Liver (tissue), 9 donors: ENCODE measurements around the gene BAZ2B. TPM values are rescaled to one million over a fixed set of nuclear protein-coding genes. Genes with fewer than 3 reads are reported as not detected.

ENCODE experiments used
- DNase-seq: peaks from one replicate; pipeline ENCODE4 v3.0.0-alpha.2; 2017; ENCODE audit warnings: low spot score
- H3K27ac ChIP-seq, 2 donors: one replicate each; pipeline ENCODE4 v1.7.0; 2013; ENCODE audit warnings: inconsistent platforms in 2 of 2, low read length in 2 of 2, control low read depth in 1 of 2, low read depth in 1 of 2, mild to moderate bottlenecking in 1 of 2
- H3K27me3 ChIP-seq, 4 donors: one replicate each; pipeline versions ENCODE4 v1.6.1 to v1.7.0; 2013; ENCODE audit warnings: low read length in 3 of 4, inconsistent platforms in 1 of 4, mild to moderate bottlenecking in 1 of 4, moderate library complexity in 1 of 4; ENCODE audit not compliant: control insufficient read depth in 4 of 4, insufficient read depth in 4 of 4
- H3K36me3 ChIP-seq, 4 donors: one replicate each; pipeline versions ENCODE4 v1.6.1 to v1.7.0; 2013; ENCODE audit warnings: low read length in 3 of 4, mild to moderate bottlenecking in 3 of 4, low read depth in 1 of 4, moderate library complexity in 1 of 4; ENCODE audit not compliant: control insufficient read depth in 4 of 4, insufficient read depth in 3 of 4
- H3K4me1 ChIP-seq, 4 donors: one replicate each; pipeline versions ENCODE4 v1.6.1 to v1.7.0; 2013; ENCODE audit warnings: low read length in 3 of 4, mild to moderate bottlenecking in 3 of 4, moderate library complexity in 1 of 4; ENCODE audit not compliant: control insufficient read depth in 4 of 4, insufficient read depth in 4 of 4
- H3K4me3 ChIP-seq, 3 donors: one replicate each; pipeline versions ENCODE4 v1.6.1 to v1.7.0; 2013; ENCODE audit warnings: low read length in 3 of 3, control low read depth in 1 of 3, low read depth in 1 of 3, mild to moderate bottlenecking in 1 of 3
- H3K9ac ChIP-seq, 2 donors: one replicate each; pipeline ENCODE4 v1.7.0; 2013; ENCODE audit warnings: low read length in 2 of 2, mild to moderate bottlenecking in 2 of 2, moderate library complexity in 2 of 2, control low read depth in 1 of 2, low read depth in 1 of 2
- H3K9me3 ChIP-seq, 4 donors: one replicate each; pipeline versions ENCODE4 v1.6.1 to v1.7.0; 2013; ENCODE audit warnings: low read length in 3 of 4; ENCODE audit not compliant: control insufficient read depth in 4 of 4
- EGR1 ChIP-seq, 2 donors: IDR thresholded peaks; 2 replicates each; pipeline ENCODE4 v1.6.1; 2016 to 2018; ENCODE audit warnings: antibody characterized with exemption in 2 of 2, low read depth in 2 of 2
- FOXA1 ChIP-seq: IDR thresholded peaks from 2 replicates; pipeline ENCODE4 v1.6.1; 2016; ENCODE audit warnings: antibody characterized with exemption
- FOXA2 ChIP-seq: IDR thresholded peaks from 2 replicates; pipeline ENCODE4 v1.6.1; 2016; ENCODE audit warnings: antibody characterized with exemption
- GABPA ChIP-seq, 2 donors: IDR thresholded peaks in 1 of 2; conservative IDR thresholded peaks in 1 of 2; 2 replicates each; pipeline ENCODE4 v1.6.1; 2016; ENCODE audit warnings: antibody characterized with exemption in 2 of 2, mild to moderate bottlenecking in 1 of 2, moderate library complexity in 1 of 2
- HNF4A ChIP-seq, 2 donors: conservative IDR thresholded peaks; 2 replicates each; pipeline ENCODE4 v1.6.1; 2016; ENCODE audit warnings: antibody characterized with exemption in 2 of 2, mild to moderate bottlenecking in 2 of 2
- HNF4G ChIP-seq: IDR thresholded peaks from 2 replicates; pipeline ENCODE4 v1.6.1; 2016; ENCODE audit warnings: antibody characterized with exemption
- JUND ChIP-seq, 2 donors: IDR thresholded peaks; 2 replicates each; pipeline ENCODE4 v1.6.1; 2016; ENCODE audit warnings: antibody characterized with exemption in 2 of 2
- NR2F2 ChIP-seq: IDR thresholded peaks from 2 replicates; pipeline ENCODE4 v1.6.1; 2016; ENCODE audit warnings: antibody characterized with exemption
- RAD21 ChIP-seq, 2 donors: IDR thresholded peaks; 2 replicates each; pipeline ENCODE4 v1.6.1; 2016; ENCODE audit warnings: antibody characterized with exemption in 2 of 2, mild to moderate bottlenecking in 2 of 2
- RXRA ChIP-seq, 2 donors: IDR thresholded peaks; 2 replicates each; pipeline ENCODE4 v1.6.1; 2017 to 2018; ENCODE audit warnings: antibody characterized with exemption in 2 of 2, mild to moderate bottlenecking in 1 of 2
- SP1 ChIP-seq: IDR thresholded peaks from 2 replicates; pipeline ENCODE4 v1.6.1; 2018; ENCODE audit warnings: antibody characterized with exemption, mild to moderate bottlenecking
- TAF1 ChIP-seq: conservative IDR thresholded peaks from 2 replicates; pipeline ENCODE4 v1.6.1; 2016; ENCODE audit warnings: antibody characterized with exemption, mild to moderate bottlenecking
- WGBS: extraction: QIAGEN DNeasy Blood & Tissue Kit; methylation state at CpG from one replicate; pipeline ENCODE4 v1.1.7; 2013; 5-methylcytosine and 5-hydroxymethylcytosine counted together
- polyA plus RNA-seq, 2 donors: library from polyadenylated mRNA; stranded (reverse) in 1 of 2; unstranded in 1 of 2; fragments of 200-250 nt in 1 of 2; fragments of >200 nt in 1 of 2; fragmentation: Nextera tagmentation in 1 of 2; extraction: Ambion mirVana in 1 of 2; gene quantifications; one replicate each; pipeline versions ENCODE4 v1.2.1 to v1.2.3, GENCODE V29; 2013 to 2015
- total RNA-seq, 2 donors: library from RNA; depleted of rRNA; stranded (reverse); fragments of >200 nt; gene quantifications; one replicate each; pipeline ENCODE4 v1.2.3, GENCODE V29; 2014
- TF ChIP-seq, protein P1 (sequence below): IDR thresholded peaks from 2 replicates; pipeline ENCODE4 v1.6.1; 2016; ENCODE audit warnings: antibody characterized with exemption
- TF ChIP-seq, protein P2 (sequence below): fragments of 150-350 bp; IDR thresholded peaks from 2 replicates; pipeline ENCODE4 v1.5.1; 2017; ENCODE audit warnings: improper control_type of control experiment, low read depth, low read length; ENCODE audit not compliant: missing input control
- TF ChIP-seq, protein P3 (sequence below): IDR thresholded peaks from 2 replicates; pipeline ENCODE4 v1.6.1; 2016; ENCODE audit warnings: antibody characterized with exemption, mild to moderate bottlenecking
- TF ChIP-seq, protein P4 (sequence below): IDR thresholded peaks from 2 replicates; pipeline ENCODE4 v1.6.1; 2016; ENCODE audit warnings: antibody characterized with exemption
- TF ChIP-seq, protein P5 (sequence below): IDR thresholded peaks from 2 replicates; pipeline ENCODE4 v1.6.1; 2016; ENCODE audit warnings: antibody characterized with exemption
- donor health status: healthy.
- donor health status: healthy.
- donor health status: healthy.
- donor health status: healthy.
- donor health status: healthy.

The BAZ2B gene
- total and polyA plus RNA-seq, 4 donors: 6.7 to 61.0 (median 24.9) TPM

DNA sequence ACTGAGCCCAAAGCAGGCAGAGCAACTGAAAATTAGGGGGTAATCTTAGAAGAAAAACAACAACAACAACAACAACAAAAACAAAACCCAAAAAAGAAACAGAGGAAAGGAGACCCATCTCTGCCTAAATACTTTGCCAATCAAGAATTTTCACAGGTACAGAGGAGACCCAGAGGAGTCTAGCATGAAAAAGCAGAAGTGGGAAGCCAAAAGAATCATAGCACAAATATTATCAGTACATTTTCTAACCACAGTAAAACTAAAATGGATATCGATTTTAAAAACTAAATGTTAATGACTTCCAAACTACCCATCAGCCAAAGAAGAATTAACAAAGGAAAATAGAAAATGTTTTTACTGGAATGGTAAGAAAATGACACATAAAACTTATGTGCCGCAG lies 148.1 kb downstream of the BAZ2B start (continued):
- TF ChIP-seq, protein P1, sequence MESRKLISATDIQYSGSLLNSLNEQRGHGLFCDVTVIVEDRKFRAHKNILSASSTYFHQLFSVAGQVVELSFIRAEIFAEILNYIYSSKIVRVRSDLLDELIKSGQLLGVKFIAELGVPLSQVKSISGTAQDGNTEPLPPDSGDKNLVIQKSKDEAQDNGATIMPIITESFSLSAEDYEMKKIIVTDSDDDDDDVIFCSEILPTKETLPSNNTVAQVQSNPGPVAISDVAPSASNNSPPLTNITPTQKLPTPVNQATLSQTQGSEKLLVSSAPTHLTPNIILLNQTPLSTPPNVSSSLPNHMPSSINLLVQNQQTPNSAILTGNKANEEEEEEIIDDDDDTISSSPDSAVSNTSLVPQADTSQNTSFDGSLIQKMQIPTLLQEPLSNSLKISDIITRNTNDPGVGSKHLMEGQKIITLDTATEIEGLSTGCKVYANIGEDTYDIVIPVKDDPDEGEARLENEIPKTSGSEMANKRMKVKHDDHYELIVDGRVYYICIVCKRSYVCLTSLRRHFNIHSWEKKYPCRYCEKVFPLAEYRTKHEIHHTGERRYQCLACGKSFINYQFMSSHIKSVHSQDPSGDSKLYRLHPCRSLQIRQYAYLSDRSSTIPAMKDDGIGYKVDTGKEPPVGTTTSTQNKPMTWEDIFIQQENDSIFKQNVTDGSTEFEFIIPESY: no peak

DNA sequence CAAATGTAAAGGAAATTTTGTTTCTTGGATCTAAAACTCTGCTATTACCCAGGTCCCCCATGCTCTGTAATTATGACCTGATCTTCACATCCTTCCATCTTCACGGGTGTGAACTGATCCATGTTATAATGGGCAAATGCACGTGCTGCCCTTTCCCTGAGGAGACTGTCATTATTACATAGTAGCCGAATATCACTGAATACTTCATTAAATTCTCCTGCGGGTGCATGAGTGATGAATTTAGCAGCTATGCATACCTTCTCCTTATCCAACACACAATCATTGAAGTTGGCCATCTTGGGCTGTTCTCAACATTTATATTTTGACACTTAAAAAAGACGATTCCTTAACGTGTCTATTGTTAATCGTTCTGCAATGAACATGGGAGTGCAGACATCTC lies 153.4 kb downstream of the BAZ2B start:
- no peak overlapping the region for H3K27ac ChIP-seq
- peaks cover 0 to 2% (median 0%) of the 10 kb centered on the region in 4 donors for H3K4me1 ChIP-seq
- no peaks in the 10 kb centered on the region for H3K9me3 ChIP-seq
- peaks cover 0 to 5% (median under 1%) of the 10 kb centered on the region in 4 donors for H3K36me3 ChIP-seq
- no peaks in the 10 kb centered on the region for H3K27me3 ChIP-seq
- no peak overlapping the region for H3K4me3 ChIP-seq
- 91% methylated on average over 7 of the region's 7 CpGs for WGBS
- no peak overlapping the region for H3K9ac ChIP-seq
- TF ChIP-seq, protein P2, sequence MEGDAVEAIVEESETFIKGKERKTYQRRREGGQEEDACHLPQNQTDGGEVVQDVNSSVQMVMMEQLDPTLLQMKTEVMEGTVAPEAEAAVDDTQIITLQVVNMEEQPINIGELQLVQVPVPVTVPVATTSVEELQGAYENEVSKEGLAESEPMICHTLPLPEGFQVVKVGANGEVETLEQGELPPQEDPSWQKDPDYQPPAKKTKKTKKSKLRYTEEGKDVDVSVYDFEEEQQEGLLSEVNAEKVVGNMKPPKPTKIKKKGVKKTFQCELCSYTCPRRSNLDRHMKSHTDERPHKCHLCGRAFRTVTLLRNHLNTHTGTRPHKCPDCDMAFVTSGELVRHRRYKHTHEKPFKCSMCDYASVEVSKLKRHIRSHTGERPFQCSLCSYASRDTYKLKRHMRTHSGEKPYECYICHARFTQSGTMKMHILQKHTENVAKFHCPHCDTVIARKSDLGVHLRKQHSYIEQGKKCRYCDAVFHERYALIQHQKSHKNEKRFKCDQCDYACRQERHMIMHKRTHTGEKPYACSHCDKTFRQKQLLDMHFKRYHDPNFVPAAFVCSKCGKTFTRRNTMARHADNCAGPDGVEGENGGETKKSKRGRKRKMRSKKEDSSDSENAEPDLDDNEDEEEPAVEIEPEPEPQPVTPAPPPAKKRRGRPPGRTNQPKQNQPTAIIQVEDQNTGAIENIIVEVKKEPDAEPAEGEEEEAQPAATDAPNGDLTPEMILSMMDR: no peak
- TF ChIP-seq EGR1 (IDR thresholded peaks at IDR 0.05; ENCODE audit: low read depth in 2 of 2) (no peak), GABPA (IDR thresholded peaks at IDR 0.05 in 1 of 2, conservative IDR thresholded peaks at IDR 0.05 in 1 of 2) (no peak), HNF4A (conservative IDR thresholded peaks at IDR 0.05) (no peak), SP1 (no peak), FOXA2 (no peak), RAD21 (IDR thresholded peaks at IDR 0.05) (no peak), TAF1 (no peak), NR2F2 (no peak), HNF4G (no peak), RXRA (IDR thresholded peaks at IDR 0.05) (no peak), JUND (IDR thresholded peaks at IDR 0.05) (no peak), FOXA1 (no peak)
- TF ChIP-seq, protein P3, sequence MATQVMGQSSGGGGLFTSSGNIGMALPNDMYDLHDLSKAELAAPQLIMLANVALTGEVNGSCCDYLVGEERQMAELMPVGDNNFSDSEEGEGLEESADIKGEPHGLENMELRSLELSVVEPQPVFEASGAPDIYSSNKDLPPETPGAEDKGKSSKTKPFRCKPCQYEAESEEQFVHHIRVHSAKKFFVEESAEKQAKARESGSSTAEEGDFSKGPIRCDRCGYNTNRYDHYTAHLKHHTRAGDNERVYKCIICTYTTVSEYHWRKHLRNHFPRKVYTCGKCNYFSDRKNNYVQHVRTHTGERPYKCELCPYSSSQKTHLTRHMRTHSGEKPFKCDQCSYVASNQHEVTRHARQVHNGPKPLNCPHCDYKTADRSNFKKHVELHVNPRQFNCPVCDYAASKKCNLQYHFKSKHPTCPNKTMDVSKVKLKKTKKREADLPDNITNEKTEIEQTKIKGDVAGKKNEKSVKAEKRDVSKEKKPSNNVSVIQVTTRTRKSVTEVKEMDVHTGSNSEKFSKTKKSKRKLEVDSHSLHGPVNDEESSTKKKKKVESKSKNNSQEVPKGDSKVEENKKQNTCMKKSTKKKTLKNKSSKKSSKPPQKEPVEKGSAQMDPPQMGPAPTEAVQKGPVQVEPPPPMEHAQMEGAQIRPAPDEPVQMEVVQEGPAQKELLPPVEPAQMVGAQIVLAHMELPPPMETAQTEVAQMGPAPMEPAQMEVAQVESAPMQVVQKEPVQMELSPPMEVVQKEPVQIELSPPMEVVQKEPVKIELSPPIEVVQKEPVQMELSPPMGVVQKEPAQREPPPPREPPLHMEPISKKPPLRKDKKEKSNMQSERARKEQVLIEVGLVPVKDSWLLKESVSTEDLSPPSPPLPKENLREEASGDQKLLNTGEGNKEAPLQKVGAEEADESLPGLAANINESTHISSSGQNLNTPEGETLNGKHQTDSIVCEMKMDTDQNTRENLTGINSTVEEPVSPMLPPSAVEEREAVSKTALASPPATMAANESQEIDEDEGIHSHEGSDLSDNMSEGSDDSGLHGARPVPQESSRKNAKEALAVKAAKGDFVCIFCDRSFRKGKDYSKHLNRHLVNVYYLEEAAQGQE: no peak
- TF ChIP-seq, protein P1: no peak
- TF ChIP-seq, protein P4, sequence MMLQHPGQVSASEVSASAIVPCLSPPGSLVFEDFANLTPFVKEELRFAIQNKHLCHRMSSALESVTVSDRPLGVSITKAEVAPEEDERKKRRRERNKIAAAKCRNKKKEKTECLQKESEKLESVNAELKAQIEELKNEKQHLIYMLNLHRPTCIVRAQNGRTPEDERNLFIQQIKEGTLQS: no peak
- TF ChIP-seq, protein P5, sequence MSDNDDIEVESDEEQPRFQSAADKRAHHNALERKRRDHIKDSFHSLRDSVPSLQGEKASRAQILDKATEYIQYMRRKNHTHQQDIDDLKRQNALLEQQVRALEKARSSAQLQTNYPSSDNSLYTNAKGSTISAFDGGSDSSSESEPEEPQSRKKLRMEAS: no peak
- no peak for DNase-seq
